GM12878 (cell line): ENCODE results near the gene PMIS2. TPM values are rescaled to one million over a fixed set of nuclear protein-coding genes. Genes with fewer than 3 reads are reported as not detected.
A peak's percentile ranks its signal among the peaks of the same experiment; 100 is the strongest.

Source experiments
- BACH1 ChIP-seq: fragments of 450-650 bp; IDR thresholded peaks from 2 replicates; pipeline ENCODE4 v1.6.1; 2017; ENCODE audit warnings: mild to moderate bottlenecking, borderline replicate concordance
- BCL11A ChIP-seq: IDR thresholded peaks from 2 replicates; pipeline ENCODE4 v1.6.1; 2011; ENCODE audit warnings: low read depth, low read length
- BCLAF1 ChIP-seq: fragments of 450-650 bp; IDR thresholded peaks from 2 replicates; pipeline ENCODE4 v1.6.1; 2017; ENCODE audit warnings: antibody characterized with exemption, mild to moderate bottlenecking, moderate library complexity
- CBFB ChIP-seq: IDR thresholded peaks from 2 replicates; pipeline ENCODE4 v1.6.1; 2016; ENCODE audit warnings: antibody characterized with exemption, low read depth
- CEBPZ ChIP-seq: fragments of 150-350 bp; IDR thresholded peaks from 2 replicates; pipeline ENCODE4 v1.6.1; 2016; ENCODE audit warnings: low read depth, low read length
- CHD1 ChIP-seq: IDR thresholded peaks from 2 replicates; pipeline ENCODE4 v1.6.1; 2012; ENCODE audit warnings: low read depth, low read length, improper control_type of control experiment
- GATAD2B ChIP-seq: fragments of 450-650 bp; conservative IDR thresholded peaks from 2 replicates; pipeline ENCODE4 v1.6.1; 2017; ENCODE audit warnings: low read depth, mild to moderate bottlenecking, moderate library complexity
- IRF3 ChIP-seq: fragments of 450-650 bp; IDR thresholded peaks from 2 replicates; pipeline ENCODE4 v1.6.1; 2014; ENCODE audit warnings: mild to moderate bottlenecking
- JUND ChIP-seq: IDR thresholded peaks from 2 replicates; pipeline ENCODE4 v1.6.1; 2012; ENCODE audit warnings: low read depth, mild to moderate bottlenecking, low read length, improper control_type of control experiment, moderate library complexity
- MEF2B ChIP-seq: fragments of 450-650 bp; IDR thresholded peaks from 2 replicates; pipeline ENCODE4 v1.6.1; 2018; ENCODE audit warnings: mild to moderate bottlenecking, moderate library complexity; ENCODE audit not compliant: partially characterized antibody, poor library complexity, severe bottlenecking
- NFYA ChIP-seq: IDR thresholded peaks from 2 replicates; pipeline ENCODE4 v1.6.1; 2011; ENCODE audit warnings: low read depth, mild to moderate bottlenecking, low read length, improper control_type of control experiment, borderline replicate concordance
- NR2F1 ChIP-seq: fragments of 450-650 bp; conservative IDR thresholded peaks from 2 replicates; pipeline ENCODE4 v1.6.1; 2017; ENCODE audit warnings: mild to moderate bottlenecking
- PKNOX1 ChIP-seq: fragments of 450-650 bp; IDR thresholded peaks from 2 replicates; pipeline ENCODE4 v1.6.1; 2016; ENCODE audit warnings: mild to moderate bottlenecking
- POLR2AphosphoS2 ChIP-seq: IDR thresholded peaks from 2 replicates; pipeline ENCODE4 v1.6.1; 2011; ENCODE audit warnings: low read depth, mild to moderate bottlenecking, low read length, improper control_type of control experiment, moderate library complexity
- POLR2AphosphoS5 ChIP-seq: IDR thresholded peaks from 2 replicates; pipeline ENCODE4 v1.6.1; 2011; ENCODE audit warnings: mild to moderate bottlenecking, low read length, inconsistent platforms
- RAD51 ChIP-seq: fragments of 450-650 bp; IDR thresholded peaks from 2 replicates; pipeline ENCODE4 v1.6.1; 2016; ENCODE audit warnings: moderate library complexity, mild to moderate bottlenecking, inconsistent platforms
- SMAD1 ChIP-seq: fragments of 450-650 bp; IDR thresholded peaks from 2 replicates; pipeline ENCODE4 v1.6.1; 2018; ENCODE audit warnings: mild to moderate bottlenecking, low read depth; ENCODE audit not compliant: partially characterized antibody
- SMARCA5 ChIP-seq: fragments of 450-650 bp; IDR thresholded peaks from 2 replicates; pipeline ENCODE4 v1.6.1; 2017; ENCODE audit warnings: mild to moderate bottlenecking
- SREBF2 ChIP-seq: IDR thresholded peaks from 2 replicates; pipeline ENCODE4 v1.6.1; 2012; ENCODE audit warnings: mild to moderate bottlenecking, low read length
- STAT3 ChIP-seq: IDR thresholded peaks from 2 replicates; pipeline ENCODE4 v1.6.1; 2011; ENCODE audit warnings: low read depth, low read length, improper control_type of control experiment
- TBL1XR1 ChIP-seq: IDR thresholded peaks from 2 replicates; pipeline ENCODE4 v1.6.1; 2012; ENCODE audit warnings: low read depth, low read length, improper control_type of control experiment
- polyA plus RNA-seq, 11 experiments: library from polyadenylated mRNA; depleted of rRNA in 4 of 11; unstranded in 6 of 11; stranded (reverse) in 5 of 11; fragments of >200 nt; fragmentation: Nextera tagmentation in 4 of 11; fragmentation: Illumina TruSeq in 1 of 11; extraction: Ambion mirVana in 4 of 11; extraction: Trizol in 1 of 11; gene quantifications; 1 replicate in 1 of 11; 2 replicates in 10 of 11; pipeline versions ENCODE4 v1.2.1 to v1.2.3, GENCODE V29; 2011 to 2016; ENCODE audit warnings: inconsistent platforms in 2 of 11, missing spikeins in 2 of 11, low read depth in 1 of 11
- total RNA-seq, 4 experiments: library from RNA; depleted of rRNA in 3 of 4; stranded (reverse); fragments of >200 nt in 3 of 4; fragmentation: Illumina TruSeq in 1 of 4; extraction: Trizol in 1 of 4; gene quantifications; 2 replicates each; pipeline versions ENCODE4 v1.2.1 to v1.2.3, GENCODE V29; 2013 to 2021

PMIS2 gene
- total and polyA plus RNA-seq, 10 of the 15 experiments (the other 5 are each of a cell fraction or from before 2014, with no cell fraction given): not detected

- TF ChIP-seq PKNOX1: peak; percentile 91
- peak; percentile 96 for TF ChIP-seq IRF3
- no peak for TF ChIP-seq STAT3
- TF ChIP-seq SREBF2: no peak
- no peak for TF ChIP-seq POLR2AphosphoS2
- TF ChIP-seq BACH1: no peak
- TF ChIP-seq NFYA: peak; percentile 58
- no peak for TF ChIP-seq MEF2B
- TF ChIP-seq CHD1: no peak
- 0 out of 2 replicates have a peak, but pooled peaks have one; percentile 14 for TF ChIP-seq GATAD2B
- peak; percentile 74 for TF ChIP-seq POLR2AphosphoS5
- no peak for TF ChIP-seq SMARCA5
- TF ChIP-seq RAD51: no peak
- peak; percentile 95 for TF ChIP-seq JUND
- TF ChIP-seq BCL11A: no peak; the same call in 1 of the 2 replicates
- TF ChIP-seq CEBPZ: peak; percentile 89
- TF ChIP-seq BCLAF1: no peak
- TF ChIP-seq CBFB: peak; percentile 68
- no peak; the same call in 1 of the 2 replicates for TF ChIP-seq NR2F1
- TF ChIP-seq SMAD1: no peak
- no peak for TF ChIP-seq TBL1XR1
Observed at GRCh38 chr19:35628565-35629331, 42.8 kb downstream of the PMIS2 start, which contains the start of gene RBM42 (continued).
